GM19397 (cell line): ENCODE results near the gene PDE4DIP.
"Not testable (repeated sequence)": the region's sequence is repeated elsewhere in the genome, so short reads cannot be mapped to it uniquely, and the experiment has no call there.

Source experiments
- ATAC-seq: cut with Tn5 transposase; IDR thresholded peaks from one replicate; pipeline ENCODE4 v1.9.1; 2021; ENCODE audit warnings: mild to moderate bottlenecking, moderate library complexity; ENCODE audit not compliant: unreplicated experiment

Gene PDE4DIP

GRCh38 chr1:149033916-149034315 is 189.7 kb downstream of the PDE4DIP start:
- not testable (repeated sequence) for ATAC-seq

- not testable (repeated sequence) for ATAC-seq
Observed at GRCh38 chr1:149043056-149043455, 198.8 kb downstream of the PDE4DIP start.

- not testable (repeated sequence) for ATAC-seq
Observed at GRCh38 chr1:149064611-149065010, 220.4 kb downstream of the PDE4DIP start.

GRCh38 chr1:149075505-149076127 is 231.4 kb downstream of the PDE4DIP start:
- not testable (repeated sequence) for ATAC-seq
